HCT116 (cell line): ENCODE data around the gene SNAP29.

ENCODE experiments used
- EGR1 ChIP-seq: IDR thresholded peaks from 2 replicates; pipeline ENCODE4 v1.6.1; 2012; ENCODE audit warnings: low read depth
- ELF1 ChIP-seq: IDR thresholded peaks from 2 replicates; pipeline ENCODE4 v1.6.1; 2012; ENCODE audit warnings: low read depth, borderline replicate concordance
- EZH2 ChIP-seq: fragments of 200-600 bp; sonication (generic); IDR thresholded peaks from 2 replicates; pipeline ENCODE4 v1.6.1; 2017; ENCODE audit warnings: antibody characterized with exemption, mixed run types
- POLR2A ChIP-seq: IDR thresholded peaks from 2 replicates; pipeline ENCODE4 v1.7.0; 2011; ENCODE audit warnings: borderline replicate concordance; ENCODE audit not compliant: insufficient read depth, insufficient read length; ENCODE audit errors: extremely low read depth
- POLR2AphosphoS5 ChIP-seq: IDR thresholded peaks from 2 replicates; pipeline ENCODE4 v1.6.1; 2011; ENCODE audit warnings: mild to moderate bottlenecking, low read depth, low read length, moderate library complexity
- TF ChIP-seq, protein P1 (sequence below), 3 experiments: fragments of 200-600 bp in 1 of 3; sonication (generic) in 1 of 3; IDR thresholded peaks in 2 of 3; conservative IDR thresholded peaks in 1 of 3; 2 replicates each; pipeline ENCODE4 v1.5.1; 2012 to 2017; ENCODE audit warnings: low read depth in 2 of 3, low read length in 2 of 3, antibody characterized with exemption in 1 of 3, borderline replicate concordance in 1 of 3, control low read depth in 1 of 3, mild to moderate bottlenecking in 1 of 3, mixed read lengths in 1 of 3, mixed run types in 1 of 3, moderate library complexity in 1 of 3; ENCODE audit not compliant: insufficient read depth in 1 of 3
- TF ChIP-seq, protein P2 (sequence below): IDR thresholded peaks from 2 replicates; pipeline ENCODE4 v1.6.1; 2012; ENCODE audit warnings: low read depth
- TF ChIP-seq, protein P3 (sequence below): IDR thresholded peaks from 2 replicates; pipeline ENCODE4 v1.6.1; 2012

DNA sequence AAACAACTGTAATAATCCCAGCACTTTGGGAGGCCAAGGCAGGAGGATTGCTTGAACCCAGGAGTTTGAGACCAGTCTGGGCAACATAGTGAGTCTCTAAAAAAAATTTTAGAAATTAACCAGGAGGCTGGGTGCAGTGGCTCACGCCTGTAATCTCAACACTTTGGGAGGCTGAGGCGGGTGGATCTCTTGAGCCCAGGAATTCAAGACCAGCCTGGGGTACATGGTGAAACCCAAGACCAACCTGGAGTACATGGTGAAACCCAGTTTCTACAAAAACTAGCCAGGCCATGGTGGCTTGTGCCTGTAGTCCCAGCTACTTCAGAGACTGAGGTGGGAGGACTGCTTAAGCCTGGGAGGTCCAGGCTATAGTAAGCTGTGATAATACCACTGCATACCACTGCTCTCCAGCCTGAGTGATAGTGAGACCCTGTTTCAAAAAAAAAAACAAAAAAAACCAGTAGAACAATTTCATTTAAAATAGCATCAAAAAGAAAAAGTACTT, 11.4 kb upstream of the SNAP29 start:
- TF ChIP-seq, protein P1, sequence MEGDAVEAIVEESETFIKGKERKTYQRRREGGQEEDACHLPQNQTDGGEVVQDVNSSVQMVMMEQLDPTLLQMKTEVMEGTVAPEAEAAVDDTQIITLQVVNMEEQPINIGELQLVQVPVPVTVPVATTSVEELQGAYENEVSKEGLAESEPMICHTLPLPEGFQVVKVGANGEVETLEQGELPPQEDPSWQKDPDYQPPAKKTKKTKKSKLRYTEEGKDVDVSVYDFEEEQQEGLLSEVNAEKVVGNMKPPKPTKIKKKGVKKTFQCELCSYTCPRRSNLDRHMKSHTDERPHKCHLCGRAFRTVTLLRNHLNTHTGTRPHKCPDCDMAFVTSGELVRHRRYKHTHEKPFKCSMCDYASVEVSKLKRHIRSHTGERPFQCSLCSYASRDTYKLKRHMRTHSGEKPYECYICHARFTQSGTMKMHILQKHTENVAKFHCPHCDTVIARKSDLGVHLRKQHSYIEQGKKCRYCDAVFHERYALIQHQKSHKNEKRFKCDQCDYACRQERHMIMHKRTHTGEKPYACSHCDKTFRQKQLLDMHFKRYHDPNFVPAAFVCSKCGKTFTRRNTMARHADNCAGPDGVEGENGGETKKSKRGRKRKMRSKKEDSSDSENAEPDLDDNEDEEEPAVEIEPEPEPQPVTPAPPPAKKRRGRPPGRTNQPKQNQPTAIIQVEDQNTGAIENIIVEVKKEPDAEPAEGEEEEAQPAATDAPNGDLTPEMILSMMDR (IDR thresholded peaks at IDR 0.05 in 2 of 3, conservative IDR thresholded peaks at IDR 0.05 in 1 of 3; ENCODE audit: borderline replicate concordance in 1 of 3, insufficient read depth in 1 of 3, low read depth in 2 of 3, low read length in 2 of 3) = no peak
- TF ChIP-seq EGR1 (no peak), EZH2 (no peak), POLR2AphosphoS5 (no peak), POLR2A (no peak), ELF1 (no peak)
- TF ChIP-seq, protein P2, sequence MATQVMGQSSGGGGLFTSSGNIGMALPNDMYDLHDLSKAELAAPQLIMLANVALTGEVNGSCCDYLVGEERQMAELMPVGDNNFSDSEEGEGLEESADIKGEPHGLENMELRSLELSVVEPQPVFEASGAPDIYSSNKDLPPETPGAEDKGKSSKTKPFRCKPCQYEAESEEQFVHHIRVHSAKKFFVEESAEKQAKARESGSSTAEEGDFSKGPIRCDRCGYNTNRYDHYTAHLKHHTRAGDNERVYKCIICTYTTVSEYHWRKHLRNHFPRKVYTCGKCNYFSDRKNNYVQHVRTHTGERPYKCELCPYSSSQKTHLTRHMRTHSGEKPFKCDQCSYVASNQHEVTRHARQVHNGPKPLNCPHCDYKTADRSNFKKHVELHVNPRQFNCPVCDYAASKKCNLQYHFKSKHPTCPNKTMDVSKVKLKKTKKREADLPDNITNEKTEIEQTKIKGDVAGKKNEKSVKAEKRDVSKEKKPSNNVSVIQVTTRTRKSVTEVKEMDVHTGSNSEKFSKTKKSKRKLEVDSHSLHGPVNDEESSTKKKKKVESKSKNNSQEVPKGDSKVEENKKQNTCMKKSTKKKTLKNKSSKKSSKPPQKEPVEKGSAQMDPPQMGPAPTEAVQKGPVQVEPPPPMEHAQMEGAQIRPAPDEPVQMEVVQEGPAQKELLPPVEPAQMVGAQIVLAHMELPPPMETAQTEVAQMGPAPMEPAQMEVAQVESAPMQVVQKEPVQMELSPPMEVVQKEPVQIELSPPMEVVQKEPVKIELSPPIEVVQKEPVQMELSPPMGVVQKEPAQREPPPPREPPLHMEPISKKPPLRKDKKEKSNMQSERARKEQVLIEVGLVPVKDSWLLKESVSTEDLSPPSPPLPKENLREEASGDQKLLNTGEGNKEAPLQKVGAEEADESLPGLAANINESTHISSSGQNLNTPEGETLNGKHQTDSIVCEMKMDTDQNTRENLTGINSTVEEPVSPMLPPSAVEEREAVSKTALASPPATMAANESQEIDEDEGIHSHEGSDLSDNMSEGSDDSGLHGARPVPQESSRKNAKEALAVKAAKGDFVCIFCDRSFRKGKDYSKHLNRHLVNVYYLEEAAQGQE = no peak
- TF ChIP-seq, protein P3, sequence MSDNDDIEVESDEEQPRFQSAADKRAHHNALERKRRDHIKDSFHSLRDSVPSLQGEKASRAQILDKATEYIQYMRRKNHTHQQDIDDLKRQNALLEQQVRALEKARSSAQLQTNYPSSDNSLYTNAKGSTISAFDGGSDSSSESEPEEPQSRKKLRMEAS = no peak
